MM.1S (cell line): Measurements from ENCODE around the gene ZNF438.

Experiments
- DNase-seq: peaks from one replicate; pipeline ENCODE4 v3.0.0-alpha.2; 2015
- H2AFZ ChIP-seq: fragments of 300-600 bp; sonication (generic); 2 replicates; pipeline ENCODE4 v1.6.0; 2016; ENCODE audit warnings: antibody characterized with exemption, low read length
- H3F3A ChIP-seq: fragments of 300-600 bp; sonication (generic); 2 replicates; pipeline ENCODE4 v1.6.1; 2016; ENCODE audit warnings: mild to moderate bottlenecking, antibody characterized with exemption, low read length, moderate library complexity, mixed read lengths; ENCODE audit not compliant: insufficient read depth
- H3K27ac ChIP-seq: fragments of 300-600 bp; sonication (generic); 2 replicates; pipeline ENCODE4 v1.5.1; 2016; ENCODE audit warnings: mild to moderate bottlenecking, low read length
- H3K27me3 ChIP-seq: fragments of 300-600 bp; sonication (generic); replicated peaks from 2 replicates; pipeline ENCODE4 v1.6.0; 2016; ENCODE audit warnings: low read length; ENCODE audit not compliant: insufficient read depth
- H3K36me3 ChIP-seq: fragments of 300-600 bp; sonication (generic); replicated peaks from 2 replicates; pipeline ENCODE4 v1.6.1; 2016; ENCODE audit warnings: mild to moderate bottlenecking, low read length, mixed read lengths; ENCODE audit not compliant: insufficient read depth
- H3K4me1 ChIP-seq: fragments of 300-600 bp; sonication (generic); 2 replicates; pipeline ENCODE4 v1.6.1; 2016; ENCODE audit warnings: low read length, mixed read lengths
- H3K4me2 ChIP-seq: fragments of 300-600 bp; sonication (generic); 2 replicates; pipeline ENCODE4 v1.6.0; 2016; ENCODE audit warnings: low read depth, low read length
- H3K4me3 ChIP-seq: fragments of 300-600 bp; sonication (generic); 2 replicates; pipeline ENCODE4 v1.5.1; 2016; ENCODE audit warnings: low read length, mixed read lengths
- H3K79me2 ChIP-seq: fragments of 300-600 bp; sonication (generic); 2 replicates; pipeline ENCODE4 v1.6.1; 2016; ENCODE audit warnings: mixed run types, low read length, mixed read lengths
- H3K9ac ChIP-seq: fragments of 300-600 bp; sonication (generic); 2 replicates; pipeline ENCODE4 v1.6.1; 2016; ENCODE audit warnings: low read length, mixed read lengths
- H3K9me2 ChIP-seq: fragments of 300-600 bp; sonication (generic); replicated peaks from 2 replicates; pipeline ENCODE4 v1.6.1; 2016; ENCODE audit warnings: mild to moderate bottlenecking, low read length, mixed read lengths; ENCODE audit not compliant: insufficient read depth
- H3K9me3 ChIP-seq: fragments of 300-600 bp; sonication (generic); replicated peaks from 2 replicates; pipeline ENCODE4 v1.6.1; 2016; ENCODE audit warnings: mild to moderate bottlenecking, low read length, mixed read lengths; ENCODE audit not compliant: insufficient read depth
- H4K20me1 ChIP-seq: fragments of 300-600 bp; sonication (generic); 2 replicates; pipeline ENCODE4 v1.6.1; 2016; ENCODE audit warnings: mild to moderate bottlenecking, low read length, moderate library complexity, mixed read lengths; ENCODE audit not compliant: insufficient read depth
- EZH2 ChIP-seq: fragments of 300-600 bp; sonication (generic); optimal IDR thresholded peaks from 2 replicates; pipeline ENCODE3; 2017; ENCODE audit warnings: low read depth, mild to moderate bottlenecking, antibody characterized with exemption, low read length, mixed read lengths
- EZH2phosphoT487 ChIP-seq: fragments of 300-600 bp; sonication (generic); IDR thresholded peaks from 2 replicates; pipeline ENCODE4 v1.6.1; 2018; ENCODE audit warnings: antibody characterized with exemption, low read length
- TF ChIP-seq, protein P1 (sequence below): fragments of 300-600 bp; sonication (generic); IDR thresholded peaks from 2 replicates; pipeline ENCODE4 v1.5.1; 2016; ENCODE audit warnings: antibody characterized with exemption, low read length, mixed read lengths

Gene ZNF438

GRCh38 chr10:30991647-30992011 is 40.0 kb downstream of the ZNF438 start:
- H4K20me1 ChIP-seq: no peaks in the 10 kb centered on the region
- H3K4me1 ChIP-seq: no peaks in the 10 kb centered on the region
- no peaks in the 10 kb centered on the region for H3K9me3 ChIP-seq
- H3K4me2 ChIP-seq: no peak overlapping the region
- H2AFZ ChIP-seq: no peak overlapping the region
- DNase-seq: no peak
- H3K9me2 ChIP-seq: no peaks in the 10 kb centered on the region
- no peak overlapping the region for H3K27ac ChIP-seq
- no peak overlapping the region for H3K4me3 ChIP-seq
- TF ChIP-seq EZH2phosphoT487: no peak
- no peak for TF ChIP-seq EZH2
- TF ChIP-seq, protein P1, sequence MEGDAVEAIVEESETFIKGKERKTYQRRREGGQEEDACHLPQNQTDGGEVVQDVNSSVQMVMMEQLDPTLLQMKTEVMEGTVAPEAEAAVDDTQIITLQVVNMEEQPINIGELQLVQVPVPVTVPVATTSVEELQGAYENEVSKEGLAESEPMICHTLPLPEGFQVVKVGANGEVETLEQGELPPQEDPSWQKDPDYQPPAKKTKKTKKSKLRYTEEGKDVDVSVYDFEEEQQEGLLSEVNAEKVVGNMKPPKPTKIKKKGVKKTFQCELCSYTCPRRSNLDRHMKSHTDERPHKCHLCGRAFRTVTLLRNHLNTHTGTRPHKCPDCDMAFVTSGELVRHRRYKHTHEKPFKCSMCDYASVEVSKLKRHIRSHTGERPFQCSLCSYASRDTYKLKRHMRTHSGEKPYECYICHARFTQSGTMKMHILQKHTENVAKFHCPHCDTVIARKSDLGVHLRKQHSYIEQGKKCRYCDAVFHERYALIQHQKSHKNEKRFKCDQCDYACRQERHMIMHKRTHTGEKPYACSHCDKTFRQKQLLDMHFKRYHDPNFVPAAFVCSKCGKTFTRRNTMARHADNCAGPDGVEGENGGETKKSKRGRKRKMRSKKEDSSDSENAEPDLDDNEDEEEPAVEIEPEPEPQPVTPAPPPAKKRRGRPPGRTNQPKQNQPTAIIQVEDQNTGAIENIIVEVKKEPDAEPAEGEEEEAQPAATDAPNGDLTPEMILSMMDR: no peak
- no peak overlapping the region for H3K9ac ChIP-seq
- H3K36me3 ChIP-seq: no peaks in the 10 kb centered on the region
- no peaks in the 10 kb centered on the region for H3F3A ChIP-seq
- H3K27me3 ChIP-seq: no peaks in the 10 kb centered on the region
- H3K79me2 ChIP-seq: no peaks in the 10 kb centered on the region

DNA sequence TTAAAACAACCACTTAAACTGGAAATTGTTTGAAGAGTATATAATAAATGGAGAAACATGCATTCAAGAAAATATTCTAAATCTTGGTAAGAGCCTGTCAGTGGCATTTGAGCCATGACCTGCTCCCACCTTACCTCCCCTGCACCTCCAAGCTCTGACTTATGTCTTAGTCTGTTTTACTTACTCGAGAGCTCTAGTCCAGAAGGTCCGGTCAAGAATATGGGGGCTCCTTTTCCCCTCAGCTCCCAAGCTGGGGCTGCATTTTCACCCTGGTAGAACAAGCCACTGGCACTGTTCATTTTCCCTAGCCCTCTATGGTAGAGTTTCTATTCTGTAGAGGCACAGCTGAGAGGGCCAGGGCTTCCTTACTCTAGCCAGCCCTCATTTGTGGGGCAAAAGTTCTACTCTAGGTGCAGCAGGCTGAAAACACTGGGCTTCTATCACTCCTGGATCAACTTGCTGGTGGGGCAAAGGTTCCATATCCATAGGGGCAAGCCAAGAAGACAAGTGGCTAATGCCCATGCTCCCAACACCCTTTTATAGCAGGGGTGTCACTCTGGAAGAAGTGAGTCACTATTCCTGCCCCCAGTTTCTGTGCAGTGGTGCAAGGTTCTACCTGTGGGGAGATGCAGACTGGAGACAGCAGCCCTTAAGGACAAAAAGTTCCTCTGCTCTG is 40.6 kb downstream of the ZNF438 start:
- Histone ChIP-seq H3K36me3 (no peaks in the 10 kb centered on the region), H3K4me1 (no peaks in the 10 kb centered on the region), H3K9me3 (no peaks in the 10 kb centered on the region), H3F3A (no peaks in the 10 kb centered on the region), H4K20me1 (no peaks in the 10 kb centered on the region), H3K79me2 (no peaks in the 10 kb centered on the region), H2AFZ (no peak overlapping the region), H3K4me2 (no peak overlapping the region), H3K27me3 (no peaks in the 10 kb centered on the region), H3K9ac (no peak overlapping the region), H3K9me2 (no peaks in the 10 kb centered on the region), H3K27ac (no peak overlapping the region), H3K4me3 (no peak overlapping the region)
- TF ChIP-seq EZH2 (no peak), EZH2phosphoT487 (no peak)
- TF ChIP-seq, protein P1: no peak
- DNase-seq: no peak

DNA sequence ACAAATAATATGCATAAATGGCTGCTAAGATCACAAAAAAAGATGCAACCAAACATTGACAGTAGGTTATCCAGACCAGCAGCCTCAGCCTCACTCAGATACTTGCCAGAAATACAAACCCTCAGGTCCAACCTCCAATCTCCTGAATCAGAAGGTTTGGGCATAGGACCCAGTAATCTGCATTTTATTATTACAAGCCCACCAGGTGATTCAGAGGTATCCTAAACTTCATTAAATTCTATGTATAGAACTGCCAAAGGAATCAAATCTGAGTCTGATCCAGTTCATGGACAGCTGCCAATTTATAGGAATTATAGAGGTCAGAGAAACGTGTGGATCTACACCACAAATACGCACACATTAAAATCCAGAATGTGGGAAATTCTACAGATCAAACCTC is 41.3 kb downstream of the ZNF438 start:
- Histone ChIP-seq H3K9me2 (no peaks in the 10 kb centered on the region), H3K4me1 (no peaks in the 10 kb centered on the region), H2AFZ (no peak overlapping the region), H4K20me1 (no peaks in the 10 kb centered on the region), H3K36me3 (no peaks in the 10 kb centered on the region), H3K9ac (no peak overlapping the region), H3K4me2 (no peak overlapping the region), H3K9me3 (no peaks in the 10 kb centered on the region), H3F3A (no peaks in the 10 kb centered on the region), H3K27ac (no peak overlapping the region), H3K4me3 (no peak overlapping the region), H3K27me3 (no peaks in the 10 kb centered on the region), H3K79me2 (no peaks in the 10 kb centered on the region)
- TF ChIP-seq EZH2 (no peak), EZH2phosphoT487 (no peak)
- TF ChIP-seq, protein P1: no peak
- no peak for DNase-seq
